K562 (cell line): ENCODE measurements around the gene GET3. TPM values are rescaled to one million over a fixed set of nuclear protein-coding genes. Genes with fewer than 3 reads are reported as not detected.

Experiments used
- BRD9 ChIP-seq: fragments of 450-650 bp; IDR thresholded peaks from 2 replicates; pipeline ENCODE4 v1.6.1; 2018; ENCODE audit warnings: low read depth; ENCODE audit not compliant: partially characterized antibody
- CBFB ChIP-seq: sonication (generic); formaldehyde crosslinking; IDR thresholded peaks from 2 replicates; pipeline ENCODE4 v1.4.0; 2020; ENCODE audit warnings: mild to moderate bottlenecking, missing genetic modification reagents
- CCNT2 ChIP-seq: IDR thresholded peaks from 2 replicates; pipeline ENCODE4 v1.6.1; 2011; ENCODE audit warnings: borderline replicate concordance, low read depth, mild to moderate bottlenecking, moderate library complexity, mixed read lengths, low read length; ENCODE audit not compliant: insufficient read length; ENCODE audit errors: extremely low read depth
- HNRNPUL1 ChIP-seq: fragments of 200-400 bp; formaldehyde crosslinking; IDR thresholded peaks from 2 replicates; pipeline ENCODE4 v1.6.1; 2017; ENCODE audit warnings: low read length
- JUND ChIP-seq, 2 experiments: IDR thresholded peaks; 2 replicates in 1 of 2; 3 replicates in 1 of 2; pipeline ENCODE4 v1.6.1; 2011; ENCODE audit warnings: borderline replicate concordance in 2 of 2, low read depth in 2 of 2, low read length in 2 of 2, improper control_type of control experiment in 1 of 2, missing biosample characterization in 1 of 2, missing genetic modification characterization in 1 of 2, missing genetic modification reagents in 1 of 2
- KLF13 ChIP-seq: fragments of 450-650 bp; IDR thresholded peaks from 2 replicates; pipeline ENCODE4 v1.6.1; 2016; ENCODE audit warnings: missing genetic modification characterization, low read depth, mild to moderate bottlenecking, missing compliant biosample characterization, moderate library complexity, borderline replicate concordance
- MTA2 ChIP-seq: fragments of 450-650 bp; IDR thresholded peaks from 2 replicates; pipeline ENCODE4 v1.6.1; 2016; ENCODE audit warnings: low read depth
- NONO ChIP-seq, 2 experiments: fragments of 200-400 bp in 1 of 2; fragments of 450-650 bp in 1 of 2; formaldehyde crosslinking in 1 of 2; IDR thresholded peaks; 2 replicates each; pipeline ENCODE4 v1.6.1; 2017; ENCODE audit warnings: low read depth in 2 of 2, mild to moderate bottlenecking in 2 of 2, moderate library complexity in 2 of 2, low read length in 1 of 2
- RBM34 ChIP-seq: fragments of 200-400 bp; formaldehyde crosslinking; IDR thresholded peaks from 2 replicates; pipeline ENCODE4 v1.6.1; 2018; ENCODE audit warnings: low read length, borderline replicate concordance; ENCODE audit not compliant: insufficient read depth
- TAF7 ChIP-seq: fragments of 450-650 bp; IDR thresholded peaks from 2 replicates; pipeline ENCODE4 v1.6.1; 2016; ENCODE audit warnings: missing genetic modification characterization, missing compliant biosample characterization
- TGIF2 ChIP-seq: sonication (generic); formaldehyde crosslinking; IDR thresholded peaks from 2 replicates; pipeline ENCODE4 v1.8.1; 2022; ENCODE audit warnings: mild to moderate bottlenecking, missing genetic modification reagents, moderate library complexity
- ZC3H8 ChIP-seq: fragments of 450-650 bp; IDR thresholded peaks from 2 replicates; pipeline ENCODE4 v1.6.1; 2017
- ZFP1 ChIP-seq: fragments of 450-650 bp; formaldehyde crosslinking; IDR thresholded peaks from 2 replicates; pipeline ENCODE4 v1.4.0; 2020; ENCODE audit warnings: mild to moderate bottlenecking, mixed read lengths
- ZNF23 ChIP-seq: fragments of 250-450 bp; sonication (Bioruptor Pico); IDR thresholded peaks from 2 replicates; pipeline ENCODE4 v1.4.0; 2020; ENCODE audit warnings: mild to moderate bottlenecking
- ZNF695 ChIP-seq: fragments of 450-650 bp; formaldehyde crosslinking; IDR thresholded peaks from 2 replicates; pipeline ENCODE4 v1.4.0; 2020; ENCODE audit warnings: mild to moderate bottlenecking, moderate library complexity
- polyA plus RNA-seq, 8 experiments: library from polyadenylated mRNA; depleted of rRNA in 4 of 8; stranded (reverse) in 5 of 8; unstranded in 3 of 8; fragments of >200 nt; fragmentation: Nextera tagmentation in 2 of 8; fragmentation: Illumina TruSeq in 1 of 8; extraction: Ambion mirVana in 2 of 8; extraction: Trizol in 1 of 8; gene quantifications; 2 replicates each; pipeline versions ENCODE4 v1.2.1 to v1.2.3, GENCODE V29; 2011 to 2014; ENCODE audit warnings: inconsistent platforms in 1 of 8, missing spikeins in 1 of 8
- total RNA-seq, 7 experiments: library from RNA; depleted of rRNA in 6 of 7; stranded (reverse); fragments of >200 nt in 6 of 7; fragmentation: Illumina TruSeq in 2 of 7; extraction: Trizol in 2 of 7; gene quantifications; 2 replicates each; pipeline versions ENCODE4 v1.2.1 to v1.2.3, GENCODE V29; 2011 to 2021; ENCODE audit warnings: low replicate concordance in 1 of 7
- TF ChIP-seq, protein P1 (sequence below): fragments of 450-650 bp; IDR thresholded peaks from 2 replicates; pipeline ENCODE4 v1.6.1; 2018; ENCODE audit not compliant: partially characterized antibody
- TF ChIP-seq, protein P2 (sequence below): sonication (generic); formaldehyde crosslinking; IDR thresholded peaks from 2 replicates; pipeline ENCODE4 v1.8.0; 2022; ENCODE audit warnings: mild to moderate bottlenecking, low read depth, missing genetic modification reagents
- TF ChIP-seq, protein P3 (sequence below): fragments of 450-650 bp; conservative IDR thresholded peaks from 2 replicates; pipeline ENCODE4 v1.6.1; 2016; ENCODE audit warnings: missing genetic modification characterization, low read depth, mild to moderate bottlenecking, missing compliant biosample characterization, moderate library complexity
- TF ChIP-seq, protein P4 (sequence below), 3 experiments: fragments of 200-800 bp in 1 of 3; sonication (Bioruptor generic) in 1 of 3; sonication (generic) in 1 of 3; formaldehyde crosslinking in 1 of 3; IDR thresholded peaks; 2 replicates each; pipeline versions ENCODE4 v1.6.1 to v1.8.0; 2016 to 2022; ENCODE audit warnings: mild to moderate bottlenecking in 2 of 3, missing compliant biosample characterization in 2 of 3, missing genetic modification characterization in 2 of 3, missing genetic modification reagents in 1 of 3

Gene GET3
- total and polyA plus RNA-seq, 9 of the 15 experiments (the other 6 are each of a cell fraction or from before 2014, with no cell fraction given), result 8.3 to 83.5 (median 51.8) TPM

DNA sequence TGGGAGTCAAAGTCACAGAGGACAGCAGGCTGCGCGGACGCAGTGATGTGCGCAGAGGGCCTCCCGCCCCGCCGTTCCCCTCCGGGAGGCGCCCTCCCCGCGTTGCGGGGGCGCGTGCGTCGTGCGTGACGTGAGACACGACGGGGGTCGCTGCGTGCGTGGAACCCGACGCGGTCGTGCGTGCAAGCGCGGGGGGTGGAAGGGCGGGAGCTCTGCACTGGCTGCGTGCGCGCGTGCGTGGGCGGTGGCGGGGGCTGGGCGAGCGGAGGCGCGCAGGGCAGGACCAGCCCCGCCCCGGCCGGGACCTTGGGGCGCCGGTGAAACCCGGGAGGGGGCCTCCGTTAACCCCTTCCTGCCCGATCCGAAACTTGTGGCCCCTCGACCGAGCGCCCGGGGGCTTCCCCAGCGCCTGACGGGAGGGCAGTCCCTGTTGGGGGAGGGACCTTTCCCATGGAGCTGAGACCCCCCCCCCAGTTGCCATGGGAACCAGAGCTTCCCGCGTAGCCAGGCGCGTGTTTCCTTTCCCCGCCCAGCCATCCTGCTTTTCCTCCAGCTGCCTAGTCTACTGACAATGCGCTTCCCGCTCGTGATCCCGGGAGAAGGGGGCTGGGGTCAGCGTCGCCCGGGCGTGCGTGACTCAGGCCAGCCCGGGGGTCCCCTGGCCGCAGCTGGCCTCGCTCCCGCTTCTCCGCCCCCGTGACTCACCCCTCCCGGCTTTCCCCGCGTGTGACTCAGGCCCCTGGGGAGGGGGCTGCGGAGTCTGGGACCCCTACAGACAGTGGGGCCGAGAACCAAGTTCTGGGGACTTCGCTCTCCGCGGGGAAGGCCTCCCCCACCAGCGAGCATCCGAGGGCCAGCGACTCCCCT, 45.4 kb downstream of the GET3 start (continued):
- TF ChIP-seq, protein P1, sequence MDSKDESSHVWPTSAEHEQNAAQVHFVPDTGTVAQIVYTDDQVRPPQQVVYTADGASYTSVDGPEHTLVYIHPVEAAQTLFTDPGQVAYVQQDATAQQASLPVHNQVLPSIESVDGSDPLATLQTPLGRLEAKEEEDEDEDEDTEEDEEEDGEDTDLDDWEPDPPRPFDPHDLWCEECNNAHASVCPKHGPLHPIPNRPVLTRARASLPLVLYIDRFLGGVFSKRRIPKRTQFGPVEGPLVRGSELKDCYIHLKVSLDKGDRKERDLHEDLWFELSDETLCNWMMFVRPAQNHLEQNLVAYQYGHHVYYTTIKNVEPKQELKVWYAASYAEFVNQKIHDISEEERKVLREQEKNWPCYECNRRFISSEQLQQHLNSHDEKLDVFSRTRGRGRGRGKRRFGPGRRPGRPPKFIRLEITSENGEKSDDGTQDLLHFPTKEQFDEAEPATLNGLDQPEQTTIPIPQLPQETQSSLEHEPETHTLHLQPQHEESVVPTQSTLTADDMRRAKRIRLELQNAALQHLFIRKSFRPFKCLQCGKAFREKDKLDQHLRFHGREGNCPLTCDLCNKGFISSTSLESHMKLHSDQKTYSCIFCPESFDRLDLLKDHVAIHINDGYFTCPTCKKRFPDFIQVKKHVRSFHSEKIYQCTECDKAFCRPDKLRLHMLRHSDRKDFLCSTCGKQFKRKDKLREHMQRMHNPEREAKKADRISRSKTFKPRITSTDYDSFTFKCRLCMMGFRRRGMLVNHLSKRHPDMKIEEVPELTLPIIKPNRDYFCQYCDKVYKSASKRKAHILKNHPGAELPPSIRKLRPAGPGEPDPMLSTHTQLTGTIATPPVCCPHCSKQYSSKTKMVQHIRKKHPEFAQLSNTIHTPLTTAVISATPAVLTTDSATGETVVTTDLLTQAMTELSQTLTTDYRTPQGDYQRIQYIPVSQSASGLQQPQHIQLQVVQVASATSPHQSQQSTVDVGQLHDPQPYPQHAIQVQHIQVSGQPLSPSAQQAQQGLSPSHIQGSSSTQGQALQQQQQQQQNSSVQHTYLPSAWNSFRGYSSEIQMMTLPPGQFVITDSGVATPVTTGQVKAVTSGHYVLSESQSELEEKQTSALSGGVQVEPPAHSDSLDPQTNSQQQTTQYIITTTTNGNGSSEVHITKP, result no peak
- TF ChIP-seq CCNT2, result peak; percentile 96
- no peak for TF ChIP-seq TGIF2
- TF ChIP-seq KLF13 (tag), result no peak
- TF ChIP-seq HNRNPUL1, result no peak
- no peak for TF ChIP-seq ZNF695 (CRISPR knock-in tag)
- TF ChIP-seq ZFP1 (CRISPR knock-in tag), result no peak
- TF ChIP-seq NONO (IDR thresholded peaks at IDR 0.05; ENCODE audit: low read depth in 2 of 2, low read length in 1 of 2), result peak in 1 of 2 experiments; percentile 92; a peak in 2 of 4 replicates
- no peak for TF ChIP-seq ZC3H8
- TF ChIP-seq MTA2, result peak; percentile 64; the same call in 1 of the 2 replicates
- no peak for TF ChIP-seq ZNF23
- TF ChIP-seq, protein P2, sequence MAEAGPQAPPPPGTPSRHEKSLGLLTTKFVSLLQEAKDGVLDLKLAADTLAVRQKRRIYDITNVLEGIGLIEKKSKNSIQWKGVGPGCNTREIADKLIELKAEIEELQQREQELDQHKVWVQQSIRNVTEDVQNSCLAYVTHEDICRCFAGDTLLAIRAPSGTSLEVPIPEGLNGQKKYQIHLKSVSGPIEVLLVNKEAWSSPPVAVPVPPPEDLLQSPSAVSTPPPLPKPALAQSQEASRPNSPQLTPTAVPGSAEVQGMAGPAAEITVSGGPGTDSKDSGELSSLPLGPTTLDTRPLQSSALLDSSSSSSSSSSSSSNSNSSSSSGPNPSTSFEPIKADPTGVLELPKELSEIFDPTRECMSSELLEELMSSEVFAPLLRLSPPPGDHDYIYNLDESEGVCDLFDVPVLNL (CRISPR knock-in tag), result no peak; the same call in 1 of the 2 replicates
- no peak for TF ChIP-seq RBM34
- TF ChIP-seq JUND (IDR thresholded peaks at IDR 0.05; ENCODE audit: borderline replicate concordance, low read depth, low read length), result peak; percentile 52
- no peak; the same call in 2 of the 3 replicates for TF ChIP-seq JUND (tag; IDR thresholded peaks at IDR 0.05; ENCODE audit: borderline replicate concordance, low read depth, low read length)
- TF ChIP-seq, protein P3, sequence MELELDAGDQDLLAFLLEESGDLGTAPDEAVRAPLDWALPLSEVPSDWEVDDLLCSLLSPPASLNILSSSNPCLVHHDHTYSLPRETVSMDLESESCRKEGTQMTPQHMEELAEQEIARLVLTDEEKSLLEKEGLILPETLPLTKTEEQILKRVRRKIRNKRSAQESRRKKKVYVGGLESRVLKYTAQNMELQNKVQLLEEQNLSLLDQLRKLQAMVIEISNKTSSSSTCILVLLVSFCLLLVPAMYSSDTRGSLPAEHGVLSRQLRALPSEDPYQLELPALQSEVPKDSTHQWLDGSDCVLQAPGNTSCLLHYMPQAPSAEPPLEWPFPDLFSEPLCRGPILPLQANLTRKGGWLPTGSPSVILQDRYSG (tag), result no peak
- no peak for TF ChIP-seq CBFB
- TF ChIP-seq, protein P4, sequence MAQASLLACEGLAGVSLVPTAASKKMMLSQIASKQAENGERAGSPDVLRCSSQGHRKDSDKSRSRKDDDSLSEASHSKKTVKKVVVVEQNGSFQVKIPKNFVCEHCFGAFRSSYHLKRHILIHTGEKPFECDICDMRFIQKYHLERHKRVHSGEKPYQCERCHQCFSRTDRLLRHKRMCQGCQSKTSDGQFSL (CRISPR knock-in tag; IDR thresholded peaks at IDR 0.05), result peak; percentile 99
- TF ChIP-seq, protein P4 (tag; IDR thresholded peaks at IDR 0.05), result peak in 1 of 2 experiments; percentile 97; a peak in 2 of 4 replicates
- TF ChIP-seq BRD9, result no peak
- TF ChIP-seq TAF7 (tag), result no peak
